Subcutaneous adipose tissue (tissue), 4 donors: ENCODE measurements around the gene LUZP2. TPM values are rescaled to one million over a fixed set of nuclear protein-coding genes. Genes with fewer than 3 reads are reported as not detected.

Experiments
- total RNA-seq, 4 donors: library from RNA; depleted of rRNA; stranded (reverse); fragments of >200 nt; gene quantifications; one replicate each; pipeline ENCODE4 v1.1.0, GENCODE V29; 2016
- TF ChIP-seq, protein P1 (sequence below): fragments of 450-650 bp; IDR thresholded peaks from one replicate; pipeline ENCODE4 v1.5.1; 2016; ENCODE audit warnings: low read depth, mild to moderate bottlenecking, control low read depth, antibody characterized with exemption, moderate library complexity

The LUZP2 gene
- total RNA-seq, 4 donors from 2014 or later = 0.33 to 0.66 (median 0.38) TPM; not detected in 1

DNA sequence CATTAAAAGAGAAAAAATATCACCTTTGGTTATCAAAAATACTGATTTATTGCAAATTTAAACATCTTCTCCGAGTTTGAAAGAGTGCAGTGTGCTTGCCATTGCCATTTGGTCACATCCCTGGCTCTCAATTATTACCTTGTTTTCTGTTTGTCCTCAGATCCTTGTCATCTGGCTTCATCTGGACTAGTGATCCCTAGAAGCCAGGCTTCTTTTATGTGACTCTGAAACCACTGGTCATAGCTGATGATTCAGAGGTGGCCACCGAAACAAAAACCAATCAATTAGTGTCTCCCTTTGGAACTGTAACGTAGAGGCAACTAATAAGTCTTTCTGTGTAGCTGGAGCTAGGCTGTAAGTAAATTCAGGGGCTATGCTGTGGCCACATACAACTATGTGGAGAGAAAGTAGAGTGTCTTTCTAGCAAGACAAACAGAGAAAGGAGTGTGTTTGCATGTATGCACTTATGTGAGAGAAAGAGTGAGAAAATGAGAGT is 237.9 kb downstream of the LUZP2 start:
- TF ChIP-seq, protein P1, sequence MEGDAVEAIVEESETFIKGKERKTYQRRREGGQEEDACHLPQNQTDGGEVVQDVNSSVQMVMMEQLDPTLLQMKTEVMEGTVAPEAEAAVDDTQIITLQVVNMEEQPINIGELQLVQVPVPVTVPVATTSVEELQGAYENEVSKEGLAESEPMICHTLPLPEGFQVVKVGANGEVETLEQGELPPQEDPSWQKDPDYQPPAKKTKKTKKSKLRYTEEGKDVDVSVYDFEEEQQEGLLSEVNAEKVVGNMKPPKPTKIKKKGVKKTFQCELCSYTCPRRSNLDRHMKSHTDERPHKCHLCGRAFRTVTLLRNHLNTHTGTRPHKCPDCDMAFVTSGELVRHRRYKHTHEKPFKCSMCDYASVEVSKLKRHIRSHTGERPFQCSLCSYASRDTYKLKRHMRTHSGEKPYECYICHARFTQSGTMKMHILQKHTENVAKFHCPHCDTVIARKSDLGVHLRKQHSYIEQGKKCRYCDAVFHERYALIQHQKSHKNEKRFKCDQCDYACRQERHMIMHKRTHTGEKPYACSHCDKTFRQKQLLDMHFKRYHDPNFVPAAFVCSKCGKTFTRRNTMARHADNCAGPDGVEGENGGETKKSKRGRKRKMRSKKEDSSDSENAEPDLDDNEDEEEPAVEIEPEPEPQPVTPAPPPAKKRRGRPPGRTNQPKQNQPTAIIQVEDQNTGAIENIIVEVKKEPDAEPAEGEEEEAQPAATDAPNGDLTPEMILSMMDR = no peak

DNA sequence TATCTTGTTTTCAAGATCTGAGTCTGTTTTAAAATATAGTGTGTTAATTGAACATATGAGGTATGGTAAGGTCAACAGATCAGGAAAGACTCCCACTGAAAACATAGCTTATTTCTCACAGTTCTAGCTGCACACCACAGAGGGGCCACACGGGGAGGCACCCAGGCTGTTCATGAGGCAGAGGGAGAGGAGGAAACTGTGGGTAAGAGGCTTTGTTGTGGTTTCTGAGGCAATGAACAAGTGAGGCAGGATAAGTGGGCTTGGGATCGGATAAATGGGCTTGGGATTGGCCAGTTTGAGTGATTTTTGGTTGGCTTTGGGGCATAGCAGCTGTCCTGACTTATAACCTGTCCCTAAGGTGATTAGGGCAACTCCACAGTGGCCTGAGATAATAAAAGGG is 242.1 kb downstream of the LUZP2 start:
- TF ChIP-seq, protein P1 = no peak

GRCh38 chr11:24739637-24740036 is 242.8 kb downstream of the LUZP2 start:
- TF ChIP-seq, protein P1 = no peak

DNA sequence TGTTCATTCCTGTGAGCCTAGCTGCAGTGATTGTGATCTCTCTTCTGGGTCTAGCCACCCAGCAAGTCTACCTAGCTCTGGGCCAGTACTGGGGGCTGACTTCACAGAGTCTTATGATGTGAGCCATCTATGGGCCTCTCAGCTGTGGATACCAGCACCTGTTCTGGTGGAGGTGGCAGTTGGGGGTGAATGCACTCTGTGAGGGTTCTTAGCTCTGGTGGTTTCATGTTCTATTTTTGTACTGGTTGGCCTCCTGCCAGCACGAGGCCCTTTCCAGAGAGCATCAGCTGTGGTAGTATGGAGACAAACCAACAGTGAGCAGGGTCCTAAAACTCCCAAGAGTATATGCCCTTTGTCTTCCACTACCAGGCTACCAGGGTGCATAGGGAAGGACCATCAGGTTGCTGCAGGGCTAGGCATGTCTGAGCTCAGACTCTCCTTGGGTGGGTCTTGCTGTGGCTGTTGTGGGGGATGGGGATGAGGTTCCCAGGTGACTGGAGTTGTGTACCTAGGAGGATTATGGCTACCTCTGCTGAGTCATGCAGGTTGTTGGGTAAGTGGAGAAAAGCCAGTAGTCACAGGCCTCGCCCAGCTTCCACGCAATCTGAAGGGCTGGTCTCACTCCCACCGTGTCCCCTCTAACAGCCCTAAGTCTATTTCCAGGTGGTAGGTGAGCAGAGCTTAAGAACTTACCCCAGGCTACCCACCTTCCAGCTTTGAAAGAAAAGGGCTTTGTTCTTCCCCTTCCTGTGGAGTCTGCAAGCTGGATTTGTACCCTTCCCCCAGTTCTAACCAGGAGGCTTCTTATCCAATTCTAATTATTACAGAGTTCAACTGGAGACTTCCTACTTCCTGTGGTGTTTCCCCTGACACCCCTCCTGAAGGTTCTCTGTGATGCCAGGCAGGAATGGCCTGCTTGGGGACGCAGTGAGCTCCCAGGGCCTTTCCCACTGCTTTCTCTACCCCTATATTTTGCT is 250.7 kb downstream of the LUZP2 start:
- TF ChIP-seq, protein P1 = no peak

DNA sequence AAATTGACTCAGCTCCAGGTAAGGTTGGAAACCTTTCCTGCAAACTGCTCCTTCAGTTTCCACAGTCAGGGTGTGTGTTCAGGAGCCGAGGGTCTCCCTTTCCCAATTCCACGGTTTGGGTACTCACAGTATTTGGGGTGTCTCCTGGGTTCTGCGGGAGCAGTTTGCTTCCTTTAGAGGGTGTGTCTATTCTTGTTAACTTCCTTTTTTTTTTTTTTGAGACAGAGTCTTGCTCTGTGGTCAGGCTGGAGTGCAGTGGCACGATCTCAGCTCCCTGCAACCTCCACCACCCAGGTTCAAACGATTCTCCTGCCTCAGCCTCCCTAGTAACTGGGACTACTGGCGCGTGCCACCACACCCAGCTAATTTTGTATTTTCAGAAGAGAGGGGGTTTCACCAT is 251.4 kb downstream of the LUZP2 start:
- TF ChIP-seq, protein P1 = no peak

- TF ChIP-seq, protein P1 = no peak
These were observed 257.6 kb downstream of the LUZP2 start for GRCh38 chr11:24754406-24754805.

GRCh38 chr11:24755260-24755839 is 258.5 kb downstream of the LUZP2 start:
- TF ChIP-seq, protein P1 = no peak
